ENCODE data around the gene TPM2.

The TPM2 gene

GRCh38 chr9:35689542-35690293, at the start of gene TPM2:
Gene TPM2 (minus strand): TSS chr9:35689925. CDS start chr9:35689817, 108 bp downstream.
- no peak for DNase-seq (ENCODE audit: low read depth)

- DNase-seq (ENCODE audit: low read depth) = no peak
Observed at GRCh38 chr9:35738924-35739323, 49.2 kb upstream of the TPM2 start.

- DNase-seq (ENCODE audit: low read depth) = no peak
Observed at GRCh38 chr9:35738186-35738585, 48.5 kb upstream of the TPM2 start.

GRCh38 chr9:35737143-35737542, 47.4 kb upstream of the TPM2 start:
- DNase-seq (ENCODE audit: low read depth) = no peak

GRCh38 chr9:35736201-35736633, 46.5 kb upstream of the TPM2 start:
- DNase-seq (ENCODE audit: low read depth) = no peak

GRCh38 chr9:35734096-35734495, 44.4 kb upstream of the TPM2 start:
- no peak for DNase-seq (ENCODE audit: low read depth)

- no peak for DNase-seq (ENCODE audit: low read depth)
Observed at GRCh38 chr9:35732800-35733541, 43.2 kb upstream of the TPM2 start.

- DNase-seq (ENCODE audit: low read depth) = peak; percentile 95
Observed at GRCh38 chr9:35732185-35732799, 42.6 kb upstream of the TPM2 start, which contains the start of the genes CREB3 and TLN1. Gene CREB3 (plus strand): TSS chr9:35732666. CDS start chr9:35732773, 107 bp downstream. Gene TLN1 (minus strand): TSS chr9:35732195. CDS start chr9:35725694, 6,501 bp downstream.

GRCh38 chr9:35731415-35732184, 41.9 kb upstream of the TPM2 start:
- DNase-seq (ENCODE audit: low read depth) = no peak

- no peak for DNase-seq (ENCODE audit: low read depth)
Observed at GRCh38 chr9:35730486-35730854, 40.7 kb upstream of the TPM2 start.

GRCh38 chr9:35729700-35730485, 40.2 kb upstream of the TPM2 start:
- peak; percentile 69 for DNase-seq (ENCODE audit: low read depth)

- no peak for DNase-seq (ENCODE audit: low read depth)
Observed at GRCh38 chr9:35729101-35729500, 39.4 kb upstream of the TPM2 start.

- no peak for DNase-seq (ENCODE audit: low read depth)
Observed at GRCh38 chr9:35728041-35728971, 38.6 kb upstream of the TPM2 start.

GRCh38 chr9:35727676-35728040, 37.9 kb upstream of the TPM2 start:
- no peak for DNase-seq (ENCODE audit: low read depth)

GRCh38 chr9:35726931-35727330, 37.2 kb upstream of the TPM2 start:
- no peak for DNase-seq (ENCODE audit: low read depth)

GRCh38 chr9:35725362-35725761, 35.6 kb upstream of the TPM2 start:
- DNase-seq (ENCODE audit: low read depth) = no peak

- no peak for DNase-seq (ENCODE audit: low read depth)
Observed at GRCh38 chr9:35723908-35724307, 34.2 kb upstream of the TPM2 start.

GRCh38 chr9:35723426-35723825, 33.7 kb upstream of the TPM2 start:
- DNase-seq (ENCODE audit: low read depth) = no peak

- DNase-seq (ENCODE audit: low read depth) = no peak
Observed at GRCh38 chr9:35719546-35719945, 29.8 kb upstream of the TPM2 start.
